CD4-positive, CD25-positive, alpha-beta regulatory T cell (primary cell): Measurements from ENCODE around the gene TM2D3. TPM values are rescaled to one million over a fixed set of nuclear protein-coding genes. Genes with fewer than 3 reads are reported as not detected.

Source experiments
- ATAC-seq, 2 donors: fragments of 150-1000 bp; cut with Tn5 transposase; one replicate each; pipeline ENCODE4 v1.10.0; 2021; ENCODE audit warnings: low read depth in 2 of 2, moderate number of reproducible peaks in 2 of 2, moderate library complexity in 1 of 2
- DNase-seq, 3 donors: peaks; one replicate each; pipeline versions ENCODE4 v3.0.0 to v3.0.0-alpha.2; 2012 to 2022; ENCODE audit warnings: mixed read lengths in 1 of 3
- H3K27ac ChIP-seq: one replicate; pipeline ENCODE4 v1.7.0; 2013; ENCODE audit warnings: mild to moderate bottlenecking, low read length; ENCODE audit not compliant: insufficient read depth, poor library complexity, severe bottlenecking
- H3K27me3 ChIP-seq: one replicate; pipeline ENCODE4 v1.7.0; 2013; ENCODE audit warnings: low read length; ENCODE audit not compliant: control insufficient read depth, insufficient read depth
- H3K36me3 ChIP-seq: one replicate; pipeline ENCODE4 v1.7.0; 2013; ENCODE audit warnings: mild to moderate bottlenecking, low read length, moderate library complexity; ENCODE audit not compliant: control insufficient read depth, insufficient read depth
- H3K4me1 ChIP-seq: 2 replicates; pipeline ENCODE4 v1.7.0; 2013; ENCODE audit warnings: mild to moderate bottlenecking, low read length; ENCODE audit not compliant: insufficient read depth, control insufficient read depth, poor library complexity, severe bottlenecking
- H3K4me3 ChIP-seq: one replicate; pipeline ENCODE4 v1.7.0; 2013; ENCODE audit warnings: low read depth, mild to moderate bottlenecking, low read length, moderate library complexity
- H3K9me3 ChIP-seq, 2 experiments: 1 replicate in 1 of 2; 2 replicates in 1 of 2; pipeline ENCODE4 v1.7.0; 2013; ENCODE audit warnings: low read length in 2 of 2, mild to moderate bottlenecking in 1 of 2, moderate library complexity in 1 of 2; ENCODE audit not compliant: control insufficient read depth in 2 of 2
- H3K27ac Mint-ChIP-seq, 3 donors: one replicate each; pipeline ENCODE4 v1.8.0; 2020 to 2022; ENCODE audit warnings: mild to moderate bottlenecking in 3 of 3, mixed read lengths in 3 of 3, moderate library complexity in 2 of 3
- H3K27me3 Mint-ChIP-seq: one replicate; pipeline ENCODE4 v1.8.0; 2022; ENCODE audit warnings: mild to moderate bottlenecking, mixed read lengths
- H3K36me3 Mint-ChIP-seq: one replicate; pipeline ENCODE4 v1.8.0; 2020; ENCODE audit warnings: mixed read lengths
- H3K4me1 Mint-ChIP-seq, 4 donors: one replicate each; pipeline ENCODE4 v1.8.0; 2020 to 2022; ENCODE audit warnings: mixed read lengths in 4 of 4, mild to moderate bottlenecking in 1 of 4
- H3K4me3 Mint-ChIP-seq, 4 donors: one replicate each; pipeline ENCODE4 v1.8.0; 2020 to 2022; ENCODE audit warnings: mild to moderate bottlenecking in 4 of 4, mixed read lengths in 4 of 4, moderate library complexity in 3 of 4
- H3K9me3 Mint-ChIP-seq, 7 donors: one replicate each; pipeline ENCODE4 v1.8.0; 2020 to 2022; ENCODE audit warnings: mixed read lengths in 7 of 7, mild to moderate bottlenecking in 3 of 7, moderate library complexity in 2 of 7
- polyA plus RNA-seq, 4 donors: library from polyadenylated mRNA; unstranded; fragments of 300-500 nt; fragmentation: Illumina TruSeq; gene quantifications; one replicate each; pipeline ENCODE4 v1.2.3, GENCODE V29; 2021
- total RNA-seq: library from RNA; stranded (reverse); gene quantifications from one replicate; pipeline ENCODE4 v1.2.3, GENCODE V29; 2022

Gene TM2D3
- total and polyA plus RNA-seq, 5 donors from 2014 or later: 30.9 to 85.4 (median 43.6) TPM

- H3K4me3 Mint-ChIP-seq: no peak overlapping the region
Measured at GRCh38 chr15:101614761-101615160, 37.4 kb downstream of the TM2D3 start.

GRCh38 chr15:101614001-101614585, 38.1 kb downstream of the TM2D3 start:
- Mint-ChIP-seq H3K27ac (no peak overlapping the region), H3K9me3 (no peaks in the 10 kb centered on the region), H3K36me3 (peaks cover 4% of the 10 kb centered on the region)

More at GRCh38 chr15:101614761-101615160, 37.4 kb downstream of the TM2D3 start:
- H3K4me1 Mint-ChIP-seq: peaks cover 0 to 6% (median 1%) of the 10 kb centered on the region in 4 donors
- no peak overlapping the region for H3K27ac Mint-ChIP-seq
- no peak overlapping the region for H3K27ac ChIP-seq
- no peaks in the 10 kb centered on the region for H3K27me3 ChIP-seq
- no peaks in the 10 kb centered on the region for H3K36me3 ChIP-seq
- H3K4me1 ChIP-seq: no peaks in the 10 kb centered on the region
- no peaks in the 10 kb centered on the region for H3K9me3 ChIP-seq
- no peak overlapping the region for H3K4me3 ChIP-seq
- peaks cover 4% of the 10 kb centered on the region for H3K27me3 Mint-ChIP-seq
- no peaks in the 10 kb centered on the region for H3K9me3 Mint-ChIP-seq
- H3K36me3 Mint-ChIP-seq: peaks cover 4% of the 10 kb centered on the region
- ATAC-seq (no peak), DNase-seq (no peak)

DNA sequence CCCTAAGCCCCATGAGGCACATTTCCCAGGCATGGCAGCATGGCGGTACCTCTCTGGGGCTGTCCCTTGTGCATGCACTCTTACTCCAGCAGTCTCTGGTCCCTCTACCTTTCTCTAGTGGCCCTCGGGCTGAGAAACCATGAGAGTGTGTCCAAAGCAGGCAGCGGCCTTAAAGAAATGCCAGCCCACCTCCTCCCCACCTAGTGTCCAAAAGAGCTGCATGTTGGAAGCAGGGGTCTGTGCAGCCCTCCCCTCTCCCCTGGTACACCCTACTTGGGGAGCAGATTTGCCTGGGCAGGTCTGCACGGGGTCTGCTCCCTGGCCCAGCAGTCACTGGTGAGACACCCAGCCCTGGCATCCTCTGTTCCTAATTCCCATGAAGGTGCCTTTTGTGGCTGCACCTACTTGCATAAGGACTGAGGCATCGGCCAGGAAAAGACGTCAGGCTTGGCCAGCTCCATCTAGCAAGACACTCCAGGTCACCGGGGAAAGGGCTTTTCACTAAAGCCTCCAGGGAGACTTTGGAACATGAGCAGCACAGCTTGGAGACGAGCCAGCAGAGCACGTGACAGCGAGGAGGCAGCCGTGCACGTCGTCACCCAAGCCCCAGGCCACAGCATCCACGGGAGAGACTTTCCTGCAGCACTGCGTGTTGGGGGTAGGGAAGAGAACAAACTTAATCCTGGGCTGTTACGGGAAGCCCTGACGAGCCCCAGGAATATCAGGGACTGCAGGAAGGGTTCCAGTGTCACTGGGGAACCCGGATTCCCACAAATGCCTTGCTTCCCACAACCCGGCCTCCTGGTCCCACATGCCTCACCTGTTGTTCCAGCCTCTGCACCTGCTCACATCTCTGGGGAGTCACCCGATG, 38.8 kb downstream of the TM2D3 start:
- no peak overlapping the region for H3K4me3 ChIP-seq
- DNase-seq: no peak
- Mint-ChIP-seq H3K36me3 (peaks cover 4% of the 10 kb centered on the region), H3K4me1 (peaks cover 0 to 6% (median 1%) of the 10 kb centered on the region in 4 donors), H3K9me3 (no peaks in the 10 kb centered on the region), H3K4me3 (no peak overlapping the region), H3K27ac (no peak overlapping the region), H3K27me3 (peaks cover 4% of the 10 kb centered on the region)
- no peak overlapping the region for H3K27ac ChIP-seq
- ATAC-seq: no peak
- H3K4me1 ChIP-seq: no peaks in the 10 kb centered on the region
- no peaks in the 10 kb centered on the region for H3K9me3 ChIP-seq
- H3K36me3 ChIP-seq: no peaks in the 10 kb centered on the region
- no peaks in the 10 kb centered on the region for H3K27me3 ChIP-seq

More at GRCh38 chr15:101614001-101614585, 38.1 kb downstream of the TM2D3 start:
- H3K27me3 Mint-ChIP-seq: peaks cover 4% of the 10 kb centered on the region
- H3K4me3 Mint-ChIP-seq: no peak overlapping the region
- Histone ChIP-seq H3K36me3 (no peaks in the 10 kb centered on the region), H3K27me3 (no peaks in the 10 kb centered on the region), H3K9me3 (no peaks in the 10 kb centered on the region), H3K4me3 (no peak overlapping the region), H3K4me1 (no peaks in the 10 kb centered on the region), H3K27ac (no peak overlapping the region)
- ATAC-seq (no peak), DNase-seq (no peak)
- H3K4me1 Mint-ChIP-seq: peaks cover 0 to 6% (median 1%) of the 10 kb centered on the region in 4 donors

DNA sequence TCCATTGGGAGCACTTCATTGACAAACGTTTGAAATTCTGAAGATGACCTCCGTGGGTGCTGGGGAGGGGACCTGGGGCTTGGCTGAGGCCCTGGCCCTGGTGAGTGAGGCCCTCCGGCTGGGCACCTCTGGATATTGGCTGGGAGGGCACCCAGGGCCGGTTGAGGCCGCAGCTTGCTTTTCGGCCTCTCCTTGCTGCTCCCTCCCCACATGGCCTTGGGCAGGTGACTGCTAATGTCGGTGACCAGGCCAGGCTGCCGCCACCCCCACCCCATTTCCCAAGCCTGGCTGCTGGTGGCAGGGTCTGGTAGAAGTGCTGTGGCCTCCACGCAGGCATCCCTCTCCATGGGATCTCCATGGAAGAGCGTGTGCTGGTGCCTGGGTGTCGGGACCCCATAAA, 39.5 kb downstream of the TM2D3 start:
- Mint-ChIP-seq H3K36me3 (peaks cover 4% of the 10 kb centered on the region), H3K27me3 (peaks cover 4% of the 10 kb centered on the region), H3K4me1 (peaks cover 0 to 6% (median 1%) of the 10 kb centered on the region in 4 donors), H3K27ac (no peak overlapping the region), H3K4me3 (no peak overlapping the region), H3K9me3 (no peaks in the 10 kb centered on the region)
- ATAC-seq: no peak
- no peak overlapping the region for H3K4me3 ChIP-seq
- H3K27me3 ChIP-seq: no peaks in the 10 kb centered on the region
- H3K27ac ChIP-seq: no peak overlapping the region
- no peak for DNase-seq
- H3K36me3 ChIP-seq: no peaks in the 10 kb centered on the region
- no peaks in the 10 kb centered on the region for H3K9me3 ChIP-seq
- H3K4me1 ChIP-seq: no peaks in the 10 kb centered on the region

GRCh38 chr15:101611580-101612299, 40.4 kb downstream of the TM2D3 start:
- no peaks in the 10 kb centered on the region for H3K27me3 ChIP-seq
- no peak for DNase-seq
- H3K36me3 Mint-ChIP-seq: no peaks in the 10 kb centered on the region
- H3K4me3 ChIP-seq: no peak overlapping the region
- H3K27ac ChIP-seq: no peak overlapping the region
- H3K27me3 Mint-ChIP-seq: peaks cover 4% of the 10 kb centered on the region
- no peak overlapping the region for H3K27ac Mint-ChIP-seq
- H3K36me3 ChIP-seq: no peaks in the 10 kb centered on the region
- no peaks in the 10 kb centered on the region for H3K4me1 ChIP-seq
- H3K9me3 ChIP-seq: no peaks in the 10 kb centered on the region
- no peak for ATAC-seq
- peaks cover 0 to 3% (median 0%) of the 10 kb centered on the region in 4 donors for H3K4me1 Mint-ChIP-seq
- peaks cover 0 to 1% (median 0%) of the 10 kb centered on the region in 7 donors for H3K9me3 Mint-ChIP-seq
- no peak overlapping the region for H3K4me3 Mint-ChIP-seq

DNA sequence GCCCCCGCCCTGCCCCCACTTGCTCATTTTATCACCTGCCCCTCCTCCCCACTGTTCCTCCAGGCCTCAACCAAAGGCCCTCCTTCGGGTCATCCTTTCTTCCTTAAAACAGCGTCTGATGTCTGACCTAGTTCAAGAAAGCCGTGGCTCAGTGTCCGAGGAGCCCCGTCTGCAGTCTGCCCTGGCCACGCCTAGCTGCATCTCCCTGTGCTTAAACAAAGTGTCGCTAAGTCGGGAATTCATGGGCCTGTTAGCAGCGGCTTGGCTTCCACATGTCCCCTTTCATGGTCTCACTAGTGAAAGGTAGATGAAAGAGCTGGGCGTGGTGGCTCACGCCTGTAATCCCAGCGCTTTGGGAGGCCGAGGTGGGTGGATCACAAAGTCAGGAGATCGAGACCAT, 41.2 kb downstream of the TM2D3 start:
- Mint-ChIP-seq H3K36me3 (no peaks in the 10 kb centered on the region), H3K4me3 (no peak overlapping the region), H3K27ac (no peak overlapping the region), H3K4me1 (no peaks in the 10 kb centered on the region), H3K27me3 (peaks cover 4% of the 10 kb centered on the region), H3K9me3 (peaks cover 0 to 1% (median 0%) of the 10 kb centered on the region in 7 donors)
- H3K27ac ChIP-seq: no peak overlapping the region
- DNase-seq (no peak), ATAC-seq (no peak)
- no peaks in the 10 kb centered on the region for H3K36me3 ChIP-seq
- no peak overlapping the region for H3K4me3 ChIP-seq
- H3K4me1 ChIP-seq: no peaks in the 10 kb centered on the region
- no peaks in the 10 kb centered on the region for H3K9me3 ChIP-seq
- no peaks in the 10 kb centered on the region for H3K27me3 ChIP-seq

DNA sequence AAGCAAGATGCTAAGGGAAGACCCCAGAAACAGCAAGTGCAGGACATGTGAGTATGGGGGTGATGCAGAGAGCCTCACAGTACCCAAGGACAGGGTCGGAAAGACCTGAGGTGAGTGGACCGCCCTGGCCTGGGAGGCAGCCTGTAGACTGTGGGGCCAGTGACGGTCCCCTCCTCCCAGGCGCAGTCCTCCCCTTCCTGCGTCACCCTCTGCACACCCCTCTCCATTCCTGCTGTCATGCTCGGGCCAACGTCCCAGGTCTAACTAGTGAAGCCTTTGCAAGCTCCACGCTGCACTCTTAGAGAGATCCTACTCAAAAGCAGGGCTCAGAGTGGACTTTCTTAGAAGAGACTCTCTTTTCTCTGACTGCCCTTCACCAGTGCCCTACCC, 41.6 kb downstream of the TM2D3 start:
- no peak overlapping the region for H3K4me3 Mint-ChIP-seq
- no peaks in the 10 kb centered on the region for H3K4me1 Mint-ChIP-seq
- no peak for DNase-seq
- H3K4me1 ChIP-seq: no peaks in the 10 kb centered on the region
- H3K27me3 ChIP-seq: peaks cover 3% of the 10 kb centered on the region
- H3K36me3 ChIP-seq: no peaks in the 10 kb centered on the region
- no peaks in the 10 kb centered on the region for H3K36me3 Mint-ChIP-seq
- no peak overlapping the region for H3K4me3 ChIP-seq
- H3K27me3 Mint-ChIP-seq: peaks cover 4% of the 10 kb centered on the region
- H3K9me3 ChIP-seq: no peaks in the 10 kb centered on the region
- H3K9me3 Mint-ChIP-seq: peaks cover 0 to 1% (median 0%) of the 10 kb centered on the region in 7 donors
- ATAC-seq: no peak
- no peak overlapping the region for H3K27ac ChIP-seq
- H3K27ac Mint-ChIP-seq: no peak overlapping the region
